HG02642 (cell line): ENCODE results near the gene SLC1A7.
"Not testable (repeated sequence)": the region's sequence is repeated elsewhere in the genome, so short reads cannot be mapped to it uniquely, and the experiment has no call there.

ENCODE experiments used
- ATAC-seq: cut with Tn5 transposase; IDR thresholded peaks from one replicate; pipeline ENCODE4 v1.9.1; 2021; ENCODE audit warnings: mild to moderate bottlenecking; ENCODE audit not compliant: unreplicated experiment, poor library complexity

Gene SLC1A7

DNA sequence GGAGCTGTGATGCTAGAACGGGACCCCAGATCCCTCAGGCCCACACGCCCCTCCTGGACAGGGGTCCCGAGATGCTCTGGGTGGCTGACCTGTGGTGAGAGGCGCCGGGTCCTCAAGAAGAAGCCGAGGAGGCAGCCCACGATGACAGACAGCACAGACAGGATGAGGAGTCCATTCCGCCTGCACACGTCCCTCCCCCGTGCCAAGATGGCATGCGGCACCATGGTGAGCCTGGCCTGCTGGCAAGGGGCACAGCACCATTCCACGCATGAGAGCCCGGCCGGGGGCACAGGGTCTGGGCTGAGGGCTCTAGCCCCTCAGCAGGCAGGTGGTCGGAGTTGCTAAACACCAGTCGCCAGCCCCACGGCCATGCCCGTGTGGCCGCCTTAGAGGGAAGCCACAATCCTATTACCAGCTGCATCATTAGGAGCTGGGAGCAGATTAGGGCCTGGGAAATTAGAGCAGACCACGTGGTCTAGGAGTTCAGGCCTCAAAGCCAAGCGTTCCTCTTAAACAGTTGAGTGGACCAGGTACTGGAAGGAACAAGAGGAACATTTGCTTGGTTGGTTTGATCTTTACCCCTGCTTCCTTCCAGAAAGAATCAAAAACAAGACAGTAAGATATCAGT, at the start of gene SLC1A7:
Gene SLC1A7, minus strand, starts transcription at position 413 of the 628 bp plus-strand sequence. Its CDS starts 189 bp downstream, at position 224.
- ATAC-seq: no peak

- no peak for ATAC-seq
These were observed 47.8 kb upstream of the SLC1A7 start for GRCh38 chr1:53190210-53190611.

DNA sequence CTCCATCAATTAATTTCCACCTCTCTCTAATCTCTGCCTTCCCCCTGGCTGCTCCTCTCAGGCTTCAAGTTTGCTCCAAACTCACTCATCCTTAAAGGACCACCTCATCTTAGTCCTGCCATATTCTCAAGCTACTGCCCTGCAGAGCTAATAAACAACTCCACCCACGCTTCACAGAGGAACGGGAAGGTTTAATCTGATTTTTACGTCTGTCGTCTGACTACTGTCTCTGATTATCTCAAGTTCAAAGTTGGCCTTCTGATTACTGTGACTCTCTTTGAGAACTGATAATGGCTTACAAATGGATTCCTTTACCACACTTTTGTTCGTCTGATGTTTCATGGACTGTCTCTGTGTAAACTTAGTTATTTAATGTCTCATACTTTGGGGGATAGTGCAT, 46.6 kb upstream of the SLC1A7 start:
- no peak for ATAC-seq

DNA sequence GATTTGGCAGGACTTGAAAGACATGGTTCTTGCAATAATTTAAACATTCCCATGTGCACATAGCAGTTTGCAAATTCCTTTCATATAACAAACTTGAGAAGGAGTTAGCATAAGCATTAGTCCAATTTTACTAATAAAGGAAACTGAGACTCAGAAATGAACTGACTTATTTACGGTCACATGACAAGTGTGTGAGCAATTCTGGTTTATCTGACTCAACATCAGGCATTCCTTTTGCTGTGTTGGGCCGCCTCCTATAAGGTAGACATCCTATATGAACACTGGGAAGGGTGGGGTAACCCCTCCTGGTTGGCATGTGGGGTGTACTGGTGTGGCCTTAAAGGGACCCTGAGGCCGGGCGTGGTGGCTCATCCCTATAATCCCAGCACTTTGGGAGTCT, 45.7 kb upstream of the SLC1A7 start:
- no peak for ATAC-seq

DNA sequence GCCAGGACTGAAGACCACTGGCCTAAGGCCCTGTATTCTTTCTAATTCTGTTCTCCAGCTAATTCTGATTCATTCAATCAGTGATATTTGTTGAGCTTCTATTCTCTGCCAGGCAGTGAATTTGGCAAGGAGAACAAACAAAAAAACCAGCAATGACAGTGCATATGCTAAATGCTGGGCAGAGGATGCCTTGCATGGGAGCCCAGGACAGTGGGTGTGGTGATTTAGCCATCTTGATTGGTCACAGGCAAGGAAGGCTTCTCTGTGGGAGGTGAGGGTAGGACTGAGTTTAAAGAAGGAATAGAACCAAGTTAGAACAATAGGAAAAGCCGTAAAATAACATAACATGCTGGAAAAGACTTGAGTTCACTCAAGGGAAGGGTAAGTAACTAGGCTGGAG, 45.0 kb upstream of the SLC1A7 start:
- ATAC-seq: no peak

- no peak for ATAC-seq
These were observed 44.1 kb upstream of the SLC1A7 start for GRCh38 chr1:53186533-53186932.

DNA sequence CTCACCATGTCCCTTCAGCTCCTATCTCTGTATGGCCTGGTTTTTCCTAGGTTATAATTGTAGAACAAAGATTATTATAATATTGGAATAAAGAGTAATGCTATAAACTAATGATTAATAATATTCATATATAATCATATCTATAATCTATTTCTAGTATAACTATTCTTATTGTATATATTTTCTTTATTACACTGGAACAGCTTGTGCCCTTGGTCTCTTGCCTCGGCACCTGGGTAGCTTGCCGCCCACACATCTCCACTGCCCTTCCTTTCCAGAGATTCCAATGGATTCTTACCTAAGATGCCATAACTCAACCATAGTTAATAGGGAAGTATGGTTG, 43.5 kb upstream of the SLC1A7 start:
- not testable (repeated sequence) for ATAC-seq

GRCh38 chr1:53183095-53183990, 40.9 kb upstream of the SLC1A7 start:
- no peak for ATAC-seq

DNA sequence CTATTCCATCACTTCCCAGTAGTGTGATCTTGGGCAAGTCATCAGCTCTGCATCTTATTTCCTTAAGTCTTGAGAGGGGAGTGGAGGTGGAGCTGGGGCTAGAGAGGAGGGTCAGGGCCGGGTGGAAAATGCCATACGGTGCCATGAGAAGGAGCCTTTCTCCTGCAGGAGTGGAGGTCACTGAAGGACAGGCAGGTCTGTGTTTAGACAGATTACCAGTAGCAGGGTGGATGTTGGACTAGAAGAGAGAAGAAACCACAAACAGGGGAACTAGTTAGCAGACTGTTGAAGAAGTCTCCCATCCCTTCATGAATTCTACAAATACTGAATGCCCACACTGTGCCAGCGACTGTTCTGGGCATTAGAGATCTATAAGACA, 40.3 kb upstream of the SLC1A7 start:
- ATAC-seq: no peak

GRCh38 chr1:53182111-53182593, 39.7 kb upstream of the SLC1A7 start:
- no peak for ATAC-seq

- no peak for ATAC-seq
These were observed 38.5 kb upstream of the SLC1A7 start for GRCh38 chr1:53180951-53181350.

GRCh38 chr1:53180226-53180625, 37.8 kb upstream of the SLC1A7 start:
- ATAC-seq: no peak

- no peak for ATAC-seq
These were observed 34.2 kb upstream of the SLC1A7 start for GRCh38 chr1:53176452-53177208.

- ATAC-seq: no peak
These were observed 32.8 kb upstream of the SLC1A7 start for GRCh38 chr1:53174971-53175913.

DNA sequence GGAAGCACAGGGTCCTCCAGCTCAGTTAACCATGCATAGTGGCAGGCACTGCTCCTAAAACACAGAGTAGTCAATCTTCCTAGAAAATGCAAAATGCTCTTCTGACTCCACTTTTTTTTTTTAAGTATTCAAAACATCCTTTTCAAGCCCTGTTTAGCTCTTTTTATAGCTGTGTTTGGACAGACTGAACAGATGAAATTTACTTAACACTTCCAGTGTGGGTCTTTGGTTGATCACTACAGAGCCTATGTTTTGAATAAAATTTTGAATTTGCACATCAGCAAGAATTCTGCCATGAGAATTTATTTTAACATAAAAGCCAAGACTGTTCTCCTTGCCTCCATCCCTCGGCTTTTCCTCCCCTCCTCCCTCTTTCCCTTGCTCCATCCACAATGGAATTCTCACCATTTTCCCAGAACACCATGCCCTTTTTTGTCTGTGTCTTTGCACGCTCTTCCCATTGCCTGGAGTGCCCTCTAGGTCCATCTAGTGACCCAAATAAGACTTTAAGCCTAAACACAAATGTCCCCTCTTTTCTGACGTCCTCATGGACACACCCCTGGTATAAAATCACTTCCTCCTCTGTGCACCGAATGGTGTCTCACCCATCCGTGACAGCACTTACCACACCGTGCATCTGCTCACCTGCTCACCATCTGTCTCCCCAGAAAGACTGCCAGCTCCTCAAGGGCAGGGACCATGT, 30.1 kb upstream of the SLC1A7 start:
- ATAC-seq: no peak

DNA sequence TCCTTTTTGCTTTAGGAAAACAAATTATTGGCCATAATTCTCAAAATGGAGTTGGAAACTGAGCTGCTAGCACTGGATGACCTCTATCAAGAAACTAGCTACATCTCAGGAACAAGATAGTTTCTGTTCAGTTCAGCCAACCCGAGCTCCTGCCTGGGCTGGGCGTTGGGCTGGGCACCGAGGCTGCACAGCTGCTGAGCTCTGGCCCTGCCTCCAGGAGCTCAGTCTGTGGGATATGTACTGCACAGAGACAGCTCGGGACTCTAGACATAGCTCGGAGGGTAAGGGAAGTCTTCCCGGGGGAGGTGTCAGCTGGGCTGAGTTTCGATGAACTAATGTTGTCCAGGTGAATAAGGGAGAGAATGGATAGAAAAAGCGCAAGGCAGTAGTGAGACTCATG, 24.5 kb upstream of the SLC1A7 start:
- ATAC-seq: no peak

DNA sequence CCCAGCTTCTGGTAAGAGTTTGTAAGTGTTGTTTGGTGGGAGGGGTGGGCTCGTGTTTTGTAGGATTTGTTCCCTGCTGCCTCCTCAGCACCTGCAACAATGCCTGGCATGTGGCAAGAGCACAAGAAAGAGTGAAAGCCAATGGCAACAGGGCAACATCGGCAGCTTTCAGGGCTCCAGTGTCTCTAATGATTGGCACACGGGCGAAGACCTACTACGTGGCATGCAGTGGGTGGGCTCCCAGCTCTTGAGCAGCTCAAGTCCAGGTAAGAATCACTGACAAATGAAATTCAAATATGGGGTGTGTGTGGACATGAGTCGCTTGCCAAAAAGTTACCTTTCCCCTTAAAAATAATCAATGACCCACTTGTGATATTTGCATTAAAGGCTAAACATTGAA, 23.9 kb upstream of the SLC1A7 start:
- ATAC-seq: no peak

DNA sequence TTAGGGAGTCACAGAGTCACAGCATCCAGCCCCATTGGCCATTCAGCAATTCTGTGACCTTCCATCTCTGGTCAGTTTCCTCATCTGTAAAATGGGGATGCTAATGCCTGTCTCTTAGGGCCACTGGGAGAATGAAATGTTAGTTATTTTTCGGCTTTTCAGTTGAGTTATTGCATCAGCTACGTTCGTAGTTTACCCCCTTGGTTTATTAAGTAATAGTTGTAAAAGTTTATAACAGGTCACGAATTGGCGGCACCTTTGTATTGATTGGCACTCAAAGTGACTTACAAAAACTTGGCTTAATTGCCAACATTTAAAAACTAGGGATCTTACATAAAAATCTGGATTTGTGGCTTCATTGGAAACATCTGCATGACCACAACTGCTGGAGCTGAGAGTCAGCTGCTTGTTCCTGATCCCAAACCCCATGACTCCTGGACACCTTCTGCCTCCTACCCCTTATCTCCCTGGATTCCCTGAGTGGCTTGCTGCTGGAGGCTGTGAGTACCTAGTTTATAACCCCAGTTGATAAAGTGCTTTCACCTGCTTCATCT, 23.0 kb upstream of the SLC1A7 start:
- ATAC-seq: no peak

GRCh38 chr1:53163291-53163768, 20.9 kb upstream of the SLC1A7 start:
- ATAC-seq: no peak
